HG03060 (cell line): Measurements from ENCODE around the gene P2RX6.

ENCODE experiments used
- ATAC-seq: cut with Tn5 transposase; IDR thresholded peaks from one replicate; pipeline ENCODE4 v1.9.1; 2021; ENCODE audit warnings: low read depth, moderate number of reproducible peaks; ENCODE audit not compliant: unreplicated experiment

The P2RX6 gene

GRCh38 chr22:20979243-20979809 lies 35.6 kb upstream of the P2RX6 start:
- no peak for ATAC-seq

GRCh38 chr22:20979940-20980453 lies 35.0 kb upstream of the P2RX6 start:
- ATAC-seq: no peak

GRCh38 chr22:20980523-20980922 lies 34.4 kb upstream of the P2RX6 start:
- no peak for ATAC-seq

GRCh38 chr22:20980938-20981722 lies 33.8 kb upstream of the P2RX6 start:
- ATAC-seq: no peak

- peak; percentile 38 for ATAC-seq
Observed at GRCh38 chr22:20981787-20982562, 33.0 kb upstream of the P2RX6 start, which contains the start of gene LZTR1. LZTR1 (plus strand) TSS chr22:20982297; CDS start chr22:20982372, 75 bp downstream.

GRCh38 chr22:20982563-20982882 lies 32.4 kb upstream of the P2RX6 start:
- ATAC-seq: no peak

GRCh38 chr22:20983081-20983771 lies 31.7 kb upstream of the P2RX6 start:
- no peak for ATAC-seq

- ATAC-seq: no peak
Observed at GRCh38 chr22:20985720-20986119, 29.2 kb upstream of the P2RX6 start.

GRCh38 chr22:20986365-20986764 lies 28.6 kb upstream of the P2RX6 start:
- no peak for ATAC-seq

GRCh38 chr22:20987375-20987774 lies 27.6 kb upstream of the P2RX6 start:
- ATAC-seq: no peak

- ATAC-seq: no peak
Observed at GRCh38 chr22:20988573-20989322, 26.2 kb upstream of the P2RX6 start.

GRCh38 chr22:20989323-20990138 lies 25.4 kb upstream of the P2RX6 start:
- ATAC-seq: no peak

GRCh38 chr22:20990184-20991180 lies 24.5 kb upstream of the P2RX6 start:
- ATAC-seq: no peak

- no peak for ATAC-seq
Observed at GRCh38 chr22:20991252-20992055, 23.5 kb upstream of the P2RX6 start.

GRCh38 chr22:20992056-20992442 lies 22.9 kb upstream of the P2RX6 start:
- ATAC-seq: no peak

- ATAC-seq: no peak
Observed at GRCh38 chr22:20992456-20993303, 22.3 kb upstream of the P2RX6 start.
